Endometrial microvascular endothelial cells (primary cell): ENCODE data around the gene KIAA1614. TPM values are rescaled to one million over a fixed set of nuclear protein-coding genes. Genes with fewer than 3 reads are reported as not detected.

Experiments used
- in situ Hi-C: cut with HindIII; loops from 2 replicates; pipeline ENCODE4 v1.10.0; 2017; ENCODE audit warnings: low sequenced_read_pairs, low pct_unique_long_range_greater_than_20kb; ENCODE audit errors: inconsistent ontology term
- total RNA-seq: library from RNA; depleted of rRNA; stranded (reverse); fragments of >200 nt; gene quantifications from one replicate; pipeline ENCODE4 v1.2.3, GENCODE V29; 2015; ENCODE audit errors: inconsistent ontology term

Gene KIAA1614
- total RNA-seq, 1 donor from 2014 or later: 11.2 TPM

DNA sequence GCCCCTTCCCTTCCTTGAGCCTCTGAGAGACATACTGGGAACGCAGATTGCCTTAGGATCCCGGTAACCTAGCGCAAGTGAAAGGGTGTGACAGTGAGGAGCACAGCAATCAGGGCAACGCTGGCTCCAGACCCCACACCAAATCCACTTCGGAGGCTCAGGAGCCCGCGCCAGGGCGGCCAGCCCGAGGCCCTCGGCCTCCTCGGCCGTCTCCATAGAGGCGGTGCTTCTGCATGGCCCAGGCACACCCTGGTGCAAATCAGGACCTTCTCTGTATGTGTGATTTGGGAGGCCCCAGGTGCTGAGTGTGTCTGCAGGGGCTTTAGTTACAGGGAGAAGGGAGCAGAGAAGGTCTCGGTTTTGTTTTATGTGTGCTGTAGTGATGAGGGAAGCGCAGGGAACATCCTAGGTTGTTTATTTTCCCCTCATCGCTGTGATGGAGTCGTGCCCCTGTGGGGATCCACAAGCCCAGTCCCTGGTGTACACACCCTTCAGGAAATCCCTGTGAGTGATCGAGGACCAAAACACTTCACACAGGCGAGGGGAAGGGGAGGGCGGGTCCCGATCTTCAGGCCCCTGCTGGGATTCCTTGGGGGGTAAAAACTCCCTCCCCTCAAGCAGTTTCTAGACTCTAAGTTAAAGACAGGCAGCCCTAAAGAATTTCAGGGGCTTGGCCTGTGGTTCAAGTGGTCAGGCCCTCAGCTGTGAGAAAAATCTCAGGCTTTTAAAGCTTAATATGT is 9.4 kb downstream of the KIAA1614 start:
- in situ Hi-C loops: no loop called here

DNA sequence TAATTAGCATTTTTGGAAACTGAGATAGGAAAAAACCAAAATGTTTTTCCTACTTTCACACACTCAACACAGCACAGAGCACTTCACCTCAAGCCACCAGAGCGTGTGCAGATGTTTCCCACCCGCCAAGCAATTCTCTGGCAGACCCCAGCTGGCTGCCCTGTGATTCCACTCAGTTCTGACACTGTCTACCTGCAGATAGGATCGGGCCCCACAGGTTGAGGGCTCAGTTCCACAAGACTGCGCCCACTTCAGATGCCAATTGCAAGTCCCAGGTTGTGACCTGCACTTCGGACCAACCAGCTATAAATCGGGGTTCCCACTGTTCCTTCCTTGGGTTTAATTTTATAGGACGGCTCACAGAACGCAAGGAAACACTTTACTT is 9.9 kb downstream of the KIAA1614 start:
- in situ Hi-C loops: no loop called here

DNA sequence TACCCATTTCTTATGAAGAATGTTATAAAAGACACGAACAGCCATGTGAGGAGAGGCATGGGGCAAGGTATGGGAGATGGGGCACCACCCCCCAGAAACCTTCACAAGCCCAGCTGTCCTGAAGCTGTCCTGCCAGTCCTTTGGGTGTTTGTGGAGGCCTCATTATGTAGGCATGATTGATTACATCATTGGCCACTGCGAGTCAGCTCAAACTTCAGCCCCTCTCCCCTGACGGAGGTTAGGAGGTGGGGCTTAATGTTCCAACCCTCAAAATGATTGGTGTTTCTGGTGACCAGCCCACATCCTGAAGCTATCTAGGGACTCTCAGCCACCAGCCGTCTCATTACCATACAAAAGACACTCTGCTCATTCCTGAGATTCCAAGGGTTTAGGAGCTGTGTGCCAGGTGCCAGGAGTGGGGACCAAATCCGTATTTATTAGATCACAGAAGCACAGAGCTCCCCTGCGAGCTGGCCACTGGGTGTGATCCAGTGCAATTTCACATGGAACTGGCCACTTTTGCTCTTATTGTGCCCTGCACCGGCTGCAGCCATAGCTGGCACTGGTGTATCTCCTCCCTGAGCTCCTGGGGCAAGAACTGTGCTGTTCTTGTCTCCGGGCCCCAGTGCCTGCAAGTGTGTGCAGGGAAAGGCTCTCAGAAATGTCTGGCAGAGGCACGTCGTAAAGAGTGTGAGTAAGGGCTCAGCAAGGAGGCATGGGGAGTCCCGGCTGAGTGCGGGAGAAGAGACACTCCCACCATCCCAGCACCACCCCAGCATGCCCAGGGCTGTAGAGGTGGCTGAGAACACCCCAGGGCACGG is 10.5 kb downstream of the KIAA1614 start:
- in situ Hi-C loops: no loop called here

DNA sequence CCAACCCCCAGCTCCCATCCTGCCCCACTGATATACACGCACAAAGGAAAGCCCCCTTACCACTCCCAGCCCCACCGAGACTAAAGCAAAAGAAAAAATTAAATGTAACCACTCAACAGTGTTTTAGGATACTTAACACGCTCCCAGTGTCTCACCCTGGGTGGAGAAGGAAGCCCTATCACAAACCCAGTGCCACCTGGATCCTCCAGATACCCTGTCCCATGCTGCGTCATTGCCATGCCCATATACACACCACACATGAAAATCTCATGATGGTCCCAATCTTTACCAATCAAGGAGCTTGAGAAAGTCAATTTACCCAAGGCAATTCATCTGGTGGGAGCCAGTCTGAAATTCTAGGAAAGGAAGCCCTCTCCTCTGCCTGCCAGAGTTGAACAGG is 11.2 kb downstream of the KIAA1614 start:
- in situ Hi-C loops: no loop called here

DNA sequence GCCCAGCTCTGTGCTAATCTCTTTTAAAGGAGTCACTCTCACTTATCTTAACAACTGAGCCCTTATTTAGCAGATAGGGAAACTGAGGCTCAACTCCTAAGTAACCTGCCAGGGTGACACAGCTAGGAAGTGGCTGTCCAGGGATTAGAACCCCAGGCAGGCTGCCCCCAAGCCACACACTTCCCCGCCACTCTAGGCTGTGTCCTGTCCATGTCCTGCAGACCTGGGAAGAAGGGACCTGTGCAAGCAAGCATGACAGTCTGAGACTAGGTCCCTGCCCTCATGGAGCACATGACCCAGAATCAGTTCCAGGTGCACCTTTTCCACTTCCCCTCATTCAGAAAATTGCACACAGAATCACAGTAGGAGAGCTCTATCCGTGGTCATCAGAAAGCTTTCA is 12.2 kb downstream of the KIAA1614 start:
- in situ Hi-C loops: no loop called here

DNA sequence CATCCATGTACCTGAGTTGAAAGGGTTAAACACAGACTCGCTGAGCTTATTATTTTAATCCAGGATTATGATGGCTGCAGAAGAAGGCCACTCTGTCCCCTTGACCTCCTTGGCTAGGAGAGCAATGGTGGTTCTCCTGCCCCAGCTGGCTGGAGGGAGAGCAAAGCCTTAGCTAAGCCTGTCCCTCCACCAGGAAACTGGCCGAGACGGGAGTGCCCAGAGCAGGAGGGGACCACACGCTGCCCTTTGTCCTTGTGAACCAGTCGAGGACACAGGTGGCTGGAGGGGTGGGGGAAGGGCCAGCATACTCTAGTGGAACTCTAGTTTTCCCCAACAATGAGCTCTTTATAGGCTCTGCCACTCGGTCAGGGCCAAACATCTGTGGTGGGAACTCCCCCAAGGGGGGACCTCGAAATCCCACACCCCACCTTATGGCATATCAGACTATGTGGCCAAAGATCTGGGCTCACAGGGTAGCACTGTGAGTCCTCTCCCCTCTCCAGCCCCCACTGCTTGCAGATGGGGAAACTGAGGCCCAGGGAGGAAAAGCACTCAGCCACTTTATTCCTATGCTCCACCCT is 12.9 kb downstream of the KIAA1614 start:
- in situ Hi-C loops: no loop called here

DNA sequence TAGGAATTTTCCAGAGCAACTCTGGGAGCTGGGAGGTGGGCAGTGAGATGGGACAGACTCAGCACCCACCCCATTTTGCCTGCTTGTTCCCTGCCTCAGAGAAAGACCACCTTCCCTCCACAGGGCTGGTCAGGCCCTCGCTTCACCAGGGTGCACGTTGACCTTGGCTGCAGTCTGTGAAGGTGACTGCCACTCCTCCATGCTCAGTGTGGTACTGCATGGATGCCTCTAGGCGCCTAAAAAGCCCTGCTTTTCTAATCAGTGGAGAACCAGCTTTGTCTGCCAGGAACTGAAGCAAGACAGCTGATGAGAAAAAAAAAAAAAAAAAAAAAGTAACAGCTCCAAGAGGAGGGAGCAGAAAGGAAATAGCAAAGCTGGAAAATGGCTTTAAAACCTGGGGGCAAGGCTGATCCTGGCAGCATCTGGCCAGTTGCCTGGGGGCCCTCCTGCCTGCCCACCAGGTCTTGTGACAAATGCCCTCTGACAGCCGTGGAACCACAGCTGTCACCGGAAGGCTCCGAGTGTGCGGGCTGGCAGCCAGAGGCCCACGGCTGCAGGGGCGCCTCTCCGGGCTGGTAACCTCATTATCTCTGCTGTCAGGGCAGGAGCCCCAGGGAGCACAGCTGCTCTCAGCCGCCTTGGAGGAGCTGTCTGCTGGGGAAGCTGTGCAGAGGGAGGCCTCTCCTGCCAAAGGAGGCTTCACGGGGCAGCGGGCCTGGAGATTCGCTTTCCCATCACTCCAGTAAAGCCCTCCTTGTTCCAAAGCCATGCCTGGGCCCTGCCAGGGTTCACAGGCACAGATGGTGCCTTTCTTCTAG is 13.7 kb downstream of the KIAA1614 start:
- in situ Hi-C loops: no loop called here

DNA sequence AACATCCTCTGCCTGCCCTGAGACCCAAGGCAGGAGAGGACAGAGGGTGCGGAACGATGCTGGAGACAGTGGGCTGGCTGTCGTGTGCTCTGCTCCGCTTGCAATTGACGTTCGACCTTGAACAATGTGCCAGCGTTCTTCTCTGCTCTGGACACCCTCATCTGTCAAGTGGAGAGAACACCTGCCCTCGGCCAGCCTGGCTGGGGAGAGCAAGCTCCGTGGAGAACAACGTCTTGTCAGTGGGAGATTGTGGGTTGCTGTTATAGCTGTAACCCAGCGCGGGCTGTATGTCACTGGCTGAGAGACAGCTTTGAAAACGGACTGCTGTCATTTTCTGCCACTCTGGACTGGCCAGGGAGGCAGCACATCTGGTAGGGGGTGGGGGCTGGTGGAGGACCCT is 14.7 kb downstream of the KIAA1614 start:
- in situ Hi-C loops: no loop called here

DNA sequence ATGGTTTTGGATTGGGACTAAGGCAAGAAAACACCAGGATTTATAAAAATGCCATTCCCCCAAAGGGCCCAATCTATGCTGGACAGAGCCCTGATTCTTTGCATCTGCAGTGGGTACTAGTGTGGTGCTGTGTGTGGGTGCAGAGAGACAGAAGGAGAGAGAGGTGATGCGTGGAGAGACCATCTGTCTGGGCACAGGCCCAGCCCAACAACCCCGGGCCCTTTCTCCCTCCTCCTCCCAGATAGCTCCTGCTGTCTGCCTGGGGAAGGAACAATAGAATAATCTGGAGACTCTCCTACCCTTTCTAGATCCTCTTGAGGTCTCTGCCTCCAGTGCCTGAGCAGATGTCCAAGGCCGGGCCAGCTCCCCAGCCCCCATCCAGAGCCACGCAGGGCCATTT is 15.1 kb downstream of the KIAA1614 start:
- in situ Hi-C loops: no loop called here

DNA sequence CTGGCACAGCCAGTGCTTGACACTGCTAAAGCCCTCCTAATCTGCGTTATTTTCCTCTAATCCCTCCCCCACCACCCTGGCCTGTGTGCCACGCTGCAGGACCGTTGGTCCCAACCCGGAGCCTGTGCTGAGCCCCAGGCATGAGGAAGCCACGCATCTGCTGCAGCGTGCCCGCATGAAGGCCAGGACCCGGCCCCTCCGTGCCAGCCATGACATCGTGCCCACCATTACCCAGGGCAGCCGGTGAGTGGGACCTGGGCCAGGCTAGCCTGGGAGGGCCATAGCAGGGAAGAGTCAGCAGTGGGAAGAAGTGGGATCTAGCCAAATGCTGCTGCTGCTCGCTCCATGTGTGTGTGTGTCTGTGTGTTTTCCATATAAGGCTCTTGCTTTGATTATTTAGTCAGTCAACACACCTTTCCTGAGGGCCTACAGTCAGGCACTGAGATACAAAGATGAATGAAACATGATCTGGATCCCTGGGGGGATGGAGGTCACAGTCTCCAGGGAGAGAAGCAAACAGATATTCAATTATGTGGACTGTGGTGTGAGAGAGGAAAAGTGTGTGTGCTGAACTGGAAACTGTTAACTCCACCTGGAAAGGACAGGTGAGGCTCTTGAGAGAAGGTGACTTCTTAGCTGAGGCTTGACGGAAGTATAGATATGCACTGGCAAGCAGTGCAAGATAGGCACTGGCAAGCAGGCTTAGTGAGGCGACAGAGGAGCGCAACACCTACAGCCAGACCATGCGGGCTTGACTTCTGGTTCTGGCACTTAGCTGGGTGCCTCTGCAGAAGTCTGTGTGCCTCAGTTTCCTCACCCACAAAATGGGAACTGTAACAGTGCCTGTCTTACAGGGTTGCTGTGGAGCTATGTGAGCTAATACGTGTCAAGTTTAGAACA is 15.9 kb downstream of the KIAA1614 start:
- in situ Hi-C loops: no loop called here

DNA sequence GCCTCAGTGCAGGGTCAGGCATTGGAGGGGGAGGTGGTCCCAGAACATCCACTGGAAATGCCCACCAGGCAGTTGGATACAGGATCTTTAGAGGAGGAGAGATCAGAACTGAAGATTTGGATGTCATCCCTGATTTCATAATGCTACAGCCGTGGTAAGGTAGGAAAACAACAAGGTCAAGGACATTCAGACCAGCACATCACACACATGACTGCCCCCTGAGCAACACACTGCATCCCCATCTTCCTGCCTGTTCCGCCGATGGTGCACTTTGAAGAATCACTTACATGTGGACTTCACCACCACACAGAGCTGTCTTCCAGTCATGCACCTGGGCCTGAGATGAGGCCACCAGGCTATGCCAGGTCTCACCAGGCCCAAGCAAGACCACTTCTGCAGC is 16.7 kb downstream of the KIAA1614 start:
- in situ Hi-C loops: no loop called here

DNA sequence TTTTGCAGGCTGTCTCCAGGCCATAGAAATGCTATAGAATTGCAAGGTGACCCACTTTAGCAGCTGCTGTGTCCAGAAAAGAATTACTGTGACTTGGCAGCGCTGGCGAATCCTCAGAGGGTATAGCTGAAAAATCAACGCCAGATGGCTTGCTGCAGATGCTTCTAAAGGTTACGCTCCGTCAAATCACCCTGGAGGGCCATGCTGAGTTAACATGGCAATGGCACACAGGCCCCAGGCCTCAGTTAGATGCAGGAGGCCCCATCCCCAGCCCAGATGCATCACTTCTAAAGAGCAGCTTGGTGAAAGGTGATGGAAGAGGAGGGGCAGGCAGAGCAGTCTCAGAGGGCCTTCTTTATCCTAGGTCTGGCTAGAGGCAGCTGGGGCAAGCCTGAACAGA is 18.0 kb downstream of the KIAA1614 start:
- in situ Hi-C loops: no loop called here

DNA sequence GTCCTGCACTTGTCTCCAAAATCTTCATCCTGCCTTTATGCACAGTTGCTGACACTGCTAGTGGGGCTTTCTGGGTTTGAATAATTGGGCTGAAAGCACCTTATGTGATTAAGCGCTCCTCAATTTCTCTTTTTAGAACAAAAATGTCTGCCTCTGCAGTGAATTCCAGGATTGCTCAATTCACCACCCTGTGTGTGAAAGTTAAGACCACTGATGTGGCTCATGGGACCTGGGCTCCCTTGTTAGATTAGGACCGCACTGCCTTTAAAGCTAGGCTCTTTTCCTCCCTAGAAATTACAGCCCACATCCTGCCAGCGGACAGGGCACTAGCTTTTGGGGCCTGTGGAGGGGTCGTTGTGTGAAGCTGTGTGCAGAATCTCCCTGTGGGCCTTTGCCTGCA is 18.8 kb downstream of the KIAA1614 start:
- in situ Hi-C loops: no loop called here

DNA sequence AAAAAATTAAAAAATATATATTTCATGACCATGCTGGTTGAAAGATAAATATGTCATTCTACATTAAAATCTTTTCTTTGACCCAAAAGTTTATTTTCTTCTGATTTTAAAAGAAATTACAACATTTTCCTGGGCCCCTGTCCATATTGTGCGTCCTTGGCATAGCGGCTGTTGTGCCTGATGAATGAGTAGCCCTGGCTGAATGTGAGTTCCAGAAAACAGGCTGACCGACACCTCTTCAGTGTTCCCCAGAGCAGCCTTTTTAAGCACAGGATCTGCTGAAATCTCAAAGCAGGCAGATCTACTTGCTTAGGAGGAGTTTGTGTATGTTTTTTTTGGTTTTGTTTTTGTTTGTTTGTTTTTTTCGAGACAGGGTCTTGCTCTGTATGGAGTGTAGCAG is 19.7 kb downstream of the KIAA1614 start:
- in situ Hi-C loops: no loop called here

DNA sequence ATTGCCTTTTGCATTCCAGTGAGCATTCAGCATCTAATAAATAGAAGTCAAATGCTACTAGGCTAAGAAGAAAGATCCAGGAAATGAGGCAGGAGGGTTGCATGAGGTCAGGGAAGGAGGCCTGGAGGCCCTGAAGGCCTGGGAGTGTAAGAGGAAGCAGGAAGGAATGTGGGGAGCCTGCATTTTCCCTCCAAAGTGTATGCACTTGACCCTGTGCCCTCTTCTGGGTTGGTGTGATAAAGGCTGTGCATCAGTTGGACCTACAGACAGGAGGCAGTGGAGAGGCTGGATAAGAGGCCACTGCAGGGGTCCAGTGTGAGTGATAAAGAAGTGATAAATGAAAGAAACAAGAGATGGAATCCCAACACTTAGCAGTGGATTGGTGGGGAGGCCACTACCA is 20.4 kb downstream of the KIAA1614 start:
- in situ Hi-C loops: no loop called here

DNA sequence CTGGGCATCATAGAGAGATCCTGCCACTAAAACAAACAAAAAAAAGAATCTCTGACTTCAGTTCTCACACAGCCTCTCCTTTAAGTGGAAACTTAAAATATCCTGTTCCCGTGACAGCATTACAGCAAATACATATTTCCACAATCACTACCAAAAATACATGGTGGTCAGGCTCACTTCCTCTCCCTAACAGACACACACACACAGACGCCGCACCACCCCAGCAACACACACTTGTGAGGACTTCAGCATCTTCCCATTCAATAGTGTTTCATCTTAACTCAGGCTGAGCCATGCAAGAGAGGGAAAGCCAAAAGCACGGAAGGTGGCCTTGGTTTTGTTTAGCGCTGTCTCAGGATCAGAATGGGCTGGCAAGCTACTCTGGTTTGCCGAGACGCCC is 21.9 kb downstream of the KIAA1614 start:
- in situ Hi-C loops: no loop called here

DNA sequence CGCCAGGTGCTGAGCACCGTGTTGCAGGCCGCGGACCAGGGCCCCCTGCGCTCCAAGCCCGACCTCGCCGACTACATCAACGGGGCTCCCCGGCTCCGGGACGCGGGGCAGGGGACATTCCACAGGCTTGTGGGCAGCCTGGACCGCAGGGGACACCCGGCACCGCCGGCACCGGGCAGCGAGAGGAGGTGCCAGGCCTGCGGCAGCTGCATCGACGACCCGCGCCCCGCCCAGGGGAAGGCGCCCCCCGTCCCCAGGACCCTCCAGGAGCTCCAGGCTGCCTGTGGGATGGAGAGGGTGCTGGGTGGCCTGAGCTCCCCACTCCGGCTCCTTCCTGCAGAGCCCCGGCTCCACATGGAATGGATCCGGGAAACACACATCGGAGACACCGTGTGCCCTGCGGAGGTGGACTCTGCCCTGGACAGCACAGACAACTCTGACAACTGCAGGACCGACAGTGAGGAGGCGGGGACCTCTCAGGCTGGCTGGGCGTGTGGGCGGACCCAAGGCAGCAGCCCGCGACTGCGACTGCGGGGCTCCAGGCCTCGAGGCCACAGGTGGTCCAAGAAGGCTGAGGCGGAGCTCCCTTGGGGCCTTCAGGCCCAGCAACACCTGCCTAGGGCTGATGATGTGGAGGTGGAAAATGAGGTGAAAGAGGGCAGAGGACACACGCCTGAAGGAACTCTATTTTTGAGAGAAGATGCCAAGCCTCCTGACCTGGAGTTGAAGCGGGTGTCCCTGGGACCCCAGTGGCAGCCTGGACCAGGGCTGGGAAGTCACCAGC is 22.8 kb downstream of the KIAA1614 start:
- in situ Hi-C loops: no loop called here
